Vagina (tissue), 2 donors: ENCODE measurements around the gene AFF3. TPM values are rescaled to one million over a fixed set of nuclear protein-coding genes. Genes with fewer than 3 reads are reported as not detected.

Source experiments
- DNase-seq, 2 donors: peaks; one replicate each; pipeline ENCODE4 v3.0.0-alpha.2; 2017; ENCODE audit errors: extremely low spot score in 2 of 2
- H3K27ac ChIP-seq: fragments of 200-600 bp; sonication (generic); one replicate; pipeline ENCODE4 v1.5.1; 2019
- H3K27me3 ChIP-seq: fragments of 200-600 bp; sonication (generic); one replicate; pipeline ENCODE4 v1.5.1; 2019
- H3K36me3 ChIP-seq, 2 donors: fragments of 200-600 bp; sonication (generic); one replicate each; pipeline ENCODE4 v1.5.1; 2017 to 2019
- H3K4me1 ChIP-seq: fragments of 200-600 bp; sonication (generic); one replicate; pipeline ENCODE4 v1.5.1; 2019
- H3K4me3 ChIP-seq, 2 donors: fragments of 200-600 bp; sonication (generic); 1 replicate in 1 of 2; 2 replicates in 1 of 2; pipeline ENCODE4 v1.5.1; 2016 to 2019
- H3K9me3 ChIP-seq: fragments of 200-600 bp; sonication (generic); one replicate; pipeline ENCODE4 v1.5.1; 2019
- CTCF ChIP-seq, 3 experiments: fragments of 450-650 bp in 2 of 3; fragments of 200-600 bp in 1 of 3; sonication (generic) in 1 of 3; IDR thresholded peaks; one replicate each; pipeline ENCODE4 v1.5.1; 2017 to 2019; ENCODE audit warnings: antibody characterized with exemption in 3 of 3, mild to moderate bottlenecking in 2 of 3, moderate library complexity in 2 of 3
- POLR2A ChIP-seq, 2 donors: fragments of 450-650 bp; IDR thresholded peaks; one replicate each; pipeline ENCODE4 v1.6.1; 2017; ENCODE audit warnings: antibody characterized with exemption in 2 of 2, mild to moderate bottlenecking in 2 of 2, moderate library complexity in 2 of 2
- POLR2AphosphoS5 ChIP-seq, 2 donors: sonication (generic); formaldehyde crosslinking; IDR thresholded peaks; one replicate each; pipeline ENCODE4 v1.9.0; 2017; ENCODE audit warnings: antibody characterized with exemption in 2 of 2, mild to moderate bottlenecking in 2 of 2, low read depth in 1 of 2; ENCODE audit not compliant: insufficient read depth in 1 of 2
- intact Hi-C: fragments of 100-400 bp; cut with DNase I; formaldehyde crosslinking; loops from one replicate; pipeline ENCODE4 v1.15.1; 2023
- total RNA-seq: library from RNA; depleted of rRNA; stranded (reverse); fragments of >200 nt; gene quantifications from one replicate; pipeline ENCODE4 v1.2.3, GENCODE V29; 2016

The AFF3 gene
- total RNA-seq, 1 donor from 2014 or later: 7.6 TPM

- Histone ChIP-seq H3K4me3 (no peak overlapping the region), H3K4me1 (no peaks in the 10 kb centered on the region), H3K9me3 (no peaks in the 10 kb centered on the region), H3K27ac (no peak overlapping the region), H3K36me3 (no peaks in the 10 kb centered on the region), H3K27me3 (no peaks in the 10 kb centered on the region)
- TF ChIP-seq POLR2AphosphoS5 (IDR thresholded peaks at IDR 0.05; ENCODE audit: insufficient read depth in 1 of 2, low read depth in 1 of 2) (no peak), CTCF (IDR thresholded peaks at IDR 0.05) (no peak), POLR2A (IDR thresholded peaks at IDR 0.05) (no peak)
- no peak for DNase-seq
- intact Hi-C loops: no loop called here
Observed at GRCh38 chr2:99890568-99891427, 251.6 kb downstream of the AFF3 start.

- DNase-seq: no peak
- Histone ChIP-seq H3K36me3 (no peaks in the 10 kb centered on the region), H3K27ac (no peak overlapping the region), H3K27me3 (no peaks in the 10 kb centered on the region), H3K9me3 (no peaks in the 10 kb centered on the region), H3K4me3 (no peak overlapping the region), H3K4me1 (no peaks in the 10 kb centered on the region)
- TF ChIP-seq POLR2AphosphoS5 (IDR thresholded peaks at IDR 0.05; ENCODE audit: insufficient read depth in 1 of 2, low read depth in 1 of 2): no peak
- TF ChIP-seq CTCF (IDR thresholded peaks at IDR 0.05): no peak
- TF ChIP-seq POLR2A (IDR thresholded peaks at IDR 0.05): no peak
- intact Hi-C loops: no loop called here
Observed at GRCh38 chr2:99888617-99889016, 253.8 kb downstream of the AFF3 start.

- H3K4me1 ChIP-seq: no peaks in the 10 kb centered on the region
- H3K4me3 ChIP-seq: no peak overlapping the region
- H3K27ac ChIP-seq: no peak overlapping the region
- intact Hi-C loops: no loop called here
- H3K36me3 ChIP-seq: no peaks in the 10 kb centered on the region
- H3K9me3 ChIP-seq: no peaks in the 10 kb centered on the region
- no peak for TF ChIP-seq CTCF (IDR thresholded peaks at IDR 0.05)
- no peak for TF ChIP-seq POLR2AphosphoS5 (IDR thresholded peaks at IDR 0.05; ENCODE audit: insufficient read depth in 1 of 2, low read depth in 1 of 2)
- no peak for TF ChIP-seq POLR2A (IDR thresholded peaks at IDR 0.05)
- DNase-seq: no peak
- H3K27me3 ChIP-seq: no peaks in the 10 kb centered on the region
Observed at GRCh38 chr2:99886418-99886817, 256.0 kb downstream of the AFF3 start.

GRCh38 chr2:99883358-99883757 is 259.0 kb downstream of the AFF3 start:
- H3K27ac ChIP-seq: no peak overlapping the region
- no peak overlapping the region for H3K4me3 ChIP-seq
- peaks cover 1% of the 10 kb centered on the region for H3K4me1 ChIP-seq
- H3K36me3 ChIP-seq: no peaks in the 10 kb centered on the region
- H3K9me3 ChIP-seq: no peaks in the 10 kb centered on the region
- no peaks in the 10 kb centered on the region for H3K27me3 ChIP-seq
- DNase-seq: no peak
- TF ChIP-seq POLR2AphosphoS5 (IDR thresholded peaks at IDR 0.05; ENCODE audit: insufficient read depth in 1 of 2, low read depth in 1 of 2) (no peak), CTCF (IDR thresholded peaks at IDR 0.05) (no peak), POLR2A (IDR thresholded peaks at IDR 0.05) (no peak)
- intact Hi-C loops: no loop called here

GRCh38 chr2:99881901-99882591 is 260.3 kb downstream of the AFF3 start:
- Histone ChIP-seq H3K27me3 (no peaks in the 10 kb centered on the region), H3K27ac (no peak overlapping the region), H3K4me3 (no peak overlapping the region), H3K4me1 (peaks cover 5% of the 10 kb centered on the region), H3K9me3 (no peaks in the 10 kb centered on the region), H3K36me3 (no peaks in the 10 kb centered on the region)
- intact Hi-C loops: no loop called here
- DNase-seq: no peak
- peak in 1 of 2 donors; percentile 16 for TF ChIP-seq POLR2AphosphoS5 (IDR thresholded peaks at IDR 0.05; ENCODE audit: insufficient read depth in 1 of 2, low read depth in 1 of 2)
- TF ChIP-seq POLR2A (IDR thresholded peaks at IDR 0.05): no peak
- no peak for TF ChIP-seq CTCF (IDR thresholded peaks at IDR 0.05)
